Heart left ventricle (tissue), 13 donors: ENCODE data around the gene CDH23.

Experiments
- CTCF ChIP-seq, 12 donors: fragments of 200-600 bp; sonication (generic) in 4 of 12; IDR thresholded peaks; one replicate each; pipeline versions ENCODE4 v1.5.0 to v1.8.0; 2018 to 2022; ENCODE audit warnings: antibody characterized with exemption in 12 of 12, mild to moderate bottlenecking in 5 of 12
- POLR2A ChIP-seq, 2 donors: fragments of 450-650 bp; IDR thresholded peaks; one replicate each; pipeline ENCODE4 v1.6.1; 2017; ENCODE audit warnings: antibody characterized with exemption in 2 of 2, mild to moderate bottlenecking in 2 of 2, moderate library complexity in 2 of 2
- donor health status: ischemic (EF 13 %, LVEDD 7.1; RV severe dilation, severe dysfunction).
- donor health status: DM: no; HTN: yes; CAD: no.
- donor health status: DM: no; HTN: no; CAD: no.
- donor health status: ischemic (EF 25% LVEDD 6.9; RV normal size, moderate dysfunction).
- donor health status: ischemic (EF 25% LVEDD 5.7; RV mildly dilated, moderate dysfunction).
- donor health status: ischemic (EF 35%, LVEDD 5.7; RV mildly dilated, moderate dysfunction).
- donor health status: nonischemic (EF 11% LVEDD 7.7; RV severe dilation, severe dysfunction).
- donor health status: DM: yes; HTN: yes; CAD: no.
- donor health status: PGD.
- donor health status: ischemic (EF 29% LVEDD 5.4; RV normal size, mild dysfunction).
- donor health status: nonischemic (EF 23%, LVEDD 6.1; RV moderate dilation, normal function).

- TF ChIP-seq CTCF (IDR thresholded peaks at IDR 0.05) (no peak), POLR2A (IDR thresholded peaks at IDR 0.05) (no peak)
These were observed 419.7 kb downstream of the CDH23 start for GRCh38 chr10:71816421-71816851.
